HL-60 (cell line): ENCODE measurements around the gene ACTN1.
"Not testable (repeated sequence)": the region's sequence is repeated elsewhere in the genome, so short reads cannot be mapped to it uniquely, and the experiment has no call there.

Experiments used
- DNase-seq, 2 experiments: peaks; one replicate each; pipeline ENCODE4 v3.0.0-alpha.2; 2010 to 2020; ENCODE audit warnings: low read depth in 1 of 2, low spot score in 1 of 2
- H3K27ac ChIP-seq: fragments of 250-450 bp; sonication (Bioruptor Pico); replicated peaks from 2 replicates; pipeline ENCODE4 v1.5.1; 2020; ENCODE audit warnings: mild to moderate bottlenecking, moderate library complexity
- H3K27me3 ChIP-seq: fragments of 250-450 bp; sonication (Bioruptor Pico); 2 replicates; pipeline ENCODE4 v1.5.1; 2021; ENCODE audit warnings: mild to moderate bottlenecking, moderate library complexity; ENCODE audit not compliant: insufficient read depth, poor library complexity, severe bottlenecking
- H3K4me3 ChIP-seq: replicated peaks from 2 replicates; pipeline ENCODE4 v1.5.1; 2011; ENCODE audit warnings: mild to moderate bottlenecking, control low read depth, low read length; ENCODE audit not compliant: insufficient read depth
- CTCF ChIP-seq: IDR thresholded peaks from one replicate; pipeline ENCODE4 v1.5.1; 2011; ENCODE audit warnings: low read length, control low read depth, inconsistent platforms; ENCODE audit not compliant: insufficient read depth
- GABPA ChIP-seq: IDR thresholded peaks from 2 replicates; pipeline ENCODE4 v1.6.1; 2012; ENCODE audit warnings: low read depth
- POLR2AphosphoS5 ChIP-seq: IDR thresholded peaks from 2 replicates; pipeline ENCODE4 v1.6.1; 2012; ENCODE audit warnings: low read depth
- REST ChIP-seq: IDR thresholded peaks from 2 replicates; pipeline ENCODE4 v1.6.1; 2012; ENCODE audit warnings: low read depth; ENCODE audit not compliant: insufficient replicate concordance
- SPI1 ChIP-seq: IDR thresholded peaks from 2 replicates; pipeline ENCODE4 v1.6.1; 2012; ENCODE audit warnings: low read depth, mild to moderate bottlenecking, borderline replicate concordance

ACTN1 gene

GRCh38 chr14:68974759-68975347 lies 4.2 kb downstream of the ACTN1 start:
- no peak for TF ChIP-seq GABPA
- no peak for TF ChIP-seq REST
- TF ChIP-seq POLR2AphosphoS5: no peak
- TF ChIP-seq CTCF: no peak
- no peak for TF ChIP-seq SPI1
- Histone ChIP-seq H3K27me3 (no peaks in the 10 kb centered on the region), H3K27ac (no peak overlapping the region), H3K4me3 (no peak overlapping the region)
- DNase-seq: no peak

- DNase-seq: no peak
- no peaks in the 10 kb centered on the region for H3K27me3 ChIP-seq
- no peak overlapping the region for H3K4me3 ChIP-seq
- H3K27ac ChIP-seq: no peak overlapping the region
- TF ChIP-seq REST (no peak), CTCF (no peak), GABPA (no peak)
Observed at GRCh38 chr14:68973639-68974038, 5.5 kb downstream of the ACTN1 start.

DNA sequence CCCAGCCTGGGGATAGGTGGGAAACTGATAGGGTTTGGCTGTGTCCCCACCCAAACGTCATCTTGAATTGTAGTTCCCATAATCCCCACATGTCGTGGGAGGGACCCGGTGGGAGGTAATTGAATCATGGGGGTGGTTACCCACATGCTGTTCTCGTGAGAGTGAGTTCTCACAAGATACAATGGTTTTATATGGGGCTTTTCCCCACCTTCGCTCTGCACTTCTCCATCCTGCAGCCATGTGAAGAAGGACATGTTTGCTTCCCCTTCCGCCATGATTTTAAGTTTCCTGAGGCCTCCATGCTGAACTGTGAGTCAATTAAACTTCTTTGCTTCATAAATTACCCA lies 5.9 kb downstream of the ACTN1 start:
- not testable (repeated sequence) for H3K27me3 ChIP-seq, H3K27ac ChIP-seq, DNase-seq

DNA sequence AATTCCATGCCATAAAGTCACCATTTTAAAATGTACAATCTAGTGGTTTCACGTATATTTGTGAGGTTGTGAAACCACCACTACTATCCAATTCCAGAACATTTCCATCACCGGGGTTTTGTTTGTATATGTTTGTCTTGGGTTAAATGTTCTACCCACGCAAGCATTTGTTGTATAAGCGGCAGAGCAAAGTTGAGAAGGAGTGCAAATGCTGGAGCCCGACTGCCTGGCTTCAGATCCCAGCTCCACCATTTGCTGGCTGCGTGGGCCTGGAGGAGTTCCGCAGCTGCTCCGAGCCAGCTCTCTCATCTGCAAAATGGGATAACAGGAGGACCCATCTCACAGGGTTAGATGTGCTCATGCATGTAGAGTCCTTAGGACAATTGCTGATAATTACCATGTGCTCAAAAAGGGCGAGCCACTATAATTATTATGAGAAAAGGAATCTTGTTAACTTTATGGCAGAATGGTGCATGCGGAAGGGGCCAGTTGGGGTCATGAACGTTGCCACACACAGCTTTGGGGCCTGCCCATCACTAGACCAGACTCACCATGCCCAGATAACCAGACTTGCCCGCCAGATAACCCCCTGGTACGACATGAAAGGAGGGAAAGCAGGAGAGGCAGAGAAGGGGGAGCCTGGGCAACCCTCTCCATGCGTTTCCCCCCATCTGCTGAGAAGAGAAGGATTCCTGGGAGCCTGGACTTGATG lies 6.4 kb downstream of the ACTN1 start:
- TF ChIP-seq CTCF (no peak), GABPA (no peak), REST (no peak), SPI1 (no peak), POLR2AphosphoS5 (no peak)
- no peak for DNase-seq
- H3K27me3 ChIP-seq: no peaks in the 10 kb centered on the region
- no peak overlapping the region for H3K27ac ChIP-seq
- H3K4me3 ChIP-seq: no peak overlapping the region

More for the DNA sequence above, 5.9 kb downstream of the ACTN1 start:
- not testable (repeated sequence) for H3K4me3 ChIP-seq
